Mesodermal cell (in vitro differentiated cells): ENCODE measurements around the gene DHRSX.

Experiments used
- H3K27ac ChIP-seq: 2 replicates; pipeline ENCODE4 v1.7.0; 2013; ENCODE audit warnings: mild to moderate bottlenecking, low read depth, low read length, moderate library complexity; ENCODE audit not compliant: severe bottlenecking
- H3K36me3 ChIP-seq: 2 replicates; pipeline ENCODE4 v1.7.1; 2013; ENCODE audit warnings: mild to moderate bottlenecking, low read length, moderate library complexity; ENCODE audit not compliant: control insufficient read depth, insufficient read depth
- H3K4me1 ChIP-seq: one replicate; pipeline ENCODE4 v1.7.1; 2013; ENCODE audit warnings: mild to moderate bottlenecking, low read length; ENCODE audit not compliant: insufficient read depth, control insufficient read depth, poor library complexity, severe bottlenecking
- H3K4me3 ChIP-seq: 2 replicates; pipeline ENCODE4 v1.7.0; 2013; ENCODE audit warnings: low read length, control low read depth, mild to moderate bottlenecking; ENCODE audit not compliant: insufficient read depth, poor library complexity, severe bottlenecking; ENCODE audit errors: extremely low read depth
- H3K9me3 ChIP-seq: 2 replicates; pipeline ENCODE4 v1.7.1; 2013; ENCODE audit warnings: mild to moderate bottlenecking, low read length, moderate library complexity; ENCODE audit not compliant: control insufficient read depth
- WGBS, 2 experiments: methylation state at CpG; one replicate each; pipeline ENCODE4 v1.1.5; 2013; ENCODE audit warnings: missing lambda C conversion rate in 2 of 2; ENCODE audit not compliant: insufficient coverage in 2 of 2; 5-methylcytosine and 5-hydroxymethylcytosine counted together

Gene DHRSX

DNA sequence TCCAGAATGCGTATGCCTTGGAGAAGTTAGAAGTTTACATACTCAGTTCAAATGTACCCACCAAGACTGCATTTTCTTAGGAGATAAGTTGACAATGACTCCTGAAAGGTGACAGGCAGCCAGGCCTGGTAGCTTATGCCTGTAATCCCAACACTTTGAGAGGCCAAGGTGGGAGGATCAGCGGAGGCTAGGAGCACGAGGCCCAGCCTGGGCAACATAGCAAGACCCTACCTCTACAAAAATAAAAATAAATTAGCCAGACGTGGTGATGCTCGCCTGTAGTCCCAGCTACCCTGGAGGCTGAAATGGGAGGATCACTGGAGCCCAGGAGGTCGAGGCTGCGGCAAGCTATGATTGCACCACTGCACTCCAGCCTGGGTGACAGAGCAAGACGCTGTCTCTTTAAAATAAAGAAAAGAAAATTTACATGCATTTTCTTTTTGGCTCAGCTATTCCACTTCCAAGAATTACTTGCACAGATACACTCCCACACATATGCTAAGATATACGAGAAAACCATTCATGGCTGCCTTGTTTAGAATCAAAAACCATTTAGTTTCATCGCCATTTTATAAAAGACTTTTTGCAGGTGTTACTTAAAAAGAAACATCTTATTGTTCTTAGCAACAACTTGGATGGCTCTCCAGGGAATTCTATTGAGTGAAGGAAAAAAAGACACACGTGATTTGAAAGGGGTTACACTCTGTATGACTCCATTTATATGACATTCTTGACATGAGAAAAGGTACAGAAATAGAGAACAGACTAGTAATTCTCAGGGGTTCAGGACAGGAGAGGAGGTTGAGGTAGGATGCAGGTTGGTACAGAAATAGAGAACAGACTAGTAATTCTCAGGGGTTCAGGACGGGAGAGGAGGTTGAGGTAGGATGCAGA is 66.3 kb downstream of the DHRSX start:
- no peak overlapping the region for H3K4me3 ChIP-seq
- peaks cover 4% of the 10 kb centered on the region for H3K9me3 ChIP-seq
- H3K27ac ChIP-seq: no peak overlapping the region
- WGBS, 2 experiments: 95 to 98% methylated on average over 5 to 8 of the region's 12 CpGs
- H3K4me1 ChIP-seq: no peaks in the 10 kb centered on the region
- H3K36me3 ChIP-seq: peaks cover 27% of the 10 kb centered on the region

DNA sequence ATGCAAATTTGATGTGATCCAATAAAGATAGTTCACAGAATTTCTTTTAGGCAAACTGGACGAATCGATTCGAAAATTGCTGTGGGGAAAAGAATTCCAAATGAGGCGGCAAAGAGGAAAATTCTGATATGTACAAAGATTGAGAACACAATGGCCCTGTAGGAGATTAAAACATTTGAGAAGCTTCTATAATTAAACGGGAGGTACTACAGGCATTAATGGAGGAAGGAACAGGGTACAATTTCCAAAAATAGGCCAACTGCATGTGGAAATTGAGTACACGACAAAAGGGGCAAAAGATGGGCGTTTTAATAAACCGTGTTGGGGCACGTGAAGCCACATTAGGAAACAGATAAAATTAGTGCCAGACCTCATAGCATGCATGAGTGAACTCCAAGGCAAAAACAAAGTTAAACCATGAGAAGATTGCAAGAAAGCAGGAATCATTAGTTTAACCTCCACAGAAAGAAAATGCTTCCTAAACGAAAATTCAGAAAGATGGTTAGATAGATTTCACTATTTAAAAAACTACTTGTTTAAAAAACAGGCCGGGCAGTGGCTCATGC is 68.4 kb downstream of the DHRSX start:
- 91 to 96% methylated on average over 9 of the region's 11 CpGs for WGBS, 2 experiments
- Histone ChIP-seq H3K27ac (no peak overlapping the region), H3K36me3 (peaks cover 25% of the 10 kb centered on the region), H3K4me1 (no peaks in the 10 kb centered on the region), H3K4me3 (no peak overlapping the region), H3K9me3 (no peaks in the 10 kb centered on the region)

DNA sequence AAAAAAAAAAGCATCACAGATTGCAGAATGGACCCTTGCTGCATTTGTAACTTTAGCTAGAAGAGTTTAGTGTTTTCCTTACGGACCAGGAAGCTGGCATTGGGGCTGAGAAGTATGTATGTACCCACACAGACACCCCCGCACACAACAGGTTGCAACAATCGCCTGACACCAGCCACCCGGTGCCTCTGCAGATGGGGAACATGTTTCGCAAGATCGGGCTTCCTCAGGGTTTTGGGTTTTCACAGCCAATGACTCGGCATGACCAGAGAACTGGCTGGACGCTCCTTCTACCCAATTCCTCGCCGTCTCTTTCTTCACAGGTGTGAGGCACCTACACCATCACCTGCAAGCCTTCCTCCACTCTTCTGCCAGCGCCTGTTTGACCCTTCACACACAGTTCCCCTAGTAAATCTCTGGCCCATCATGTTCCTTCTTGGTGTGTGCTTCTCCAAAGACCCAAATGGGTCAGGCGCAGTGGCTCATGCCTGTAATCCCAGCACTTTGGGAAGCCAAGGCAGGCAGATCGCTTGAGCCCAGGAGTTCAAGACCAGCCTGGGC is 70.4 kb downstream of the DHRSX start:
- Histone ChIP-seq H3K27ac (no peak overlapping the region), H3K36me3 (peaks cover 32% of the 10 kb centered on the region), H3K4me1 (no peaks in the 10 kb centered on the region), H3K4me3 (no peak overlapping the region), H3K9me3 (no peaks in the 10 kb centered on the region)
- WGBS, 2 experiments: 89 to 96% methylated on average over 10 to 11 of the region's 13 CpGs

DNA sequence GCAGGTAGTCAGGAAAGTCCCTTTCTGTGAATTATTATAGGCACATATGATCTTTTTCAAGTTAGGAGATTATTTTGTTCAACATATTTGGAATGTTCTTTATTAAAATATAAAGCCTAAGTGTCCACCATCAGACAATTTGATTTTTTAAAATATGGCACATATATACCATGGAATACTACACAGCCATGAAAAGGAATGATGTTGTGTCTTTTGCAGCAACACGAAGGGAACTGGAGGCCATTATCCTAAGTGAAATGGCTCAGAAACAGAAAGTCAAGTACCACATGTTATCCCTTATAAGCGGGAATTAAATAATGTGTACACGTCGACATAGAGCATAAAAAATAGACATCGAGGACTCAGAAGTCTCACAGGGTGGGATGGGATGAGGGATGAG is 73.0 kb downstream of the DHRSX start:
- peaks cover 3% of the 10 kb centered on the region for H3K4me1 ChIP-seq
- H3K4me3 ChIP-seq: no peak overlapping the region
- no peak overlapping the region for H3K27ac ChIP-seq
- H3K36me3 ChIP-seq: peaks cover 28% of the 10 kb centered on the region
- no peaks in the 10 kb centered on the region for H3K9me3 ChIP-seq
- WGBS, 2 experiments: 100% methylated on average over 2 of the region's 5 CpGs; no CpG with 5 or more reads in 1 of the 2 experiments

DNA sequence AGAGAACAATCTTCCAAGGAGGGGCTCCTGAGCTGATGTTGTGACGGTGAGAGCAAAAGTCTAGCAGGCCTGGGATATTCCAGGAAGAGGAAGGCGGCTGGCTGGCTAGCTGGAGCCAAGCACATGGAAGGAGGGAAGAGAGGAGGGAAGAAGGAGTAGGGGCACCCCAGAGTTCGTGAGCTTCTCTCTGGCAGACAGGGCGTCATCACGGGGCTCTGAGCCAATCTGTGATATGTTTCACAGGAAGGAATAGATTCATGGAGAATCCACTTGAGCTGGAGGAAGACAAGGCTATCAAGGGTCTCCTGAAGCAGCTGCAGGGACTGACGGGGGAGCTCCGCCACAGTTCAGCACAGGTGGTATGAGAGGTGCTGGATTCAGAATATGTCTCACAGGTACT is 73.6 kb downstream of the DHRSX start:
- Histone ChIP-seq H3K9me3 (no peaks in the 10 kb centered on the region), H3K4me3 (no peak overlapping the region), H3K4me1 (peaks cover 3% of the 10 kb centered on the region), H3K27ac (no peak overlapping the region), H3K36me3 (peaks cover 28% of the 10 kb centered on the region)
- 97 to 100% methylated on average over 5 to 7 of the region's 7 CpGs for WGBS, 2 experiments

DNA sequence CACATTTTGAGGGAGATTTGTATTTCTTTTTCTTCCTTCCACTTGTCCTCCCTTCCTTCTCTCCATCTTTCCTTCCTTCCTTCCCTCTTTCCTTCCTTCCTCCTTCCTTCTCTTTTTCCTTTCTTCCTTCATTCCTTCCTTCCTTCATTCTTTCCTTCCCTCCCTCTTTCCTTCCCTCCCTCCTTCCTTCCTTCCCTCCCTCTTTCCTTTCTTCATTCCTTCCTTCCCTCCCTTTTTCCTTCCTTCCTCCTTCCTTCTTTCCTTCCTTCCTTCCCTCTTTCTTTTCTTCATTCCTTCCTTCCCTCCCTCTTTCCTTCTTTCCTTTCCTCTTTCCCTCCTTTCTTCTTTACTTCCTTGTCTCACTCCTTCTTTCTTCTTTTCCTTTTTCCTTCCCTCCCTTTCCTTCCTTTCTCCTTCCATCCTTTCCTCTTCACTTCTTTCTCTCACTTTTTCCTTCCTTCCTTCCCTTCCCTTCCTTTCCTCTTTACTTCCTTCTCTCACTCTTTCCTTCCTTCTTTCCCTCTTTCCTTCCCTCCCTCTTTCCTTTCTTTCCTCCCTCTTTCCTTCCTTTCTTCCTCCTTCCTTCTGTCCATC is 74.4 kb downstream of the DHRSX start:
- Histone ChIP-seq H3K4me3 (no peak overlapping the region), H3K27ac (no peak overlapping the region), H3K4me1 (peaks cover 3% of the 10 kb centered on the region), H3K9me3 (no peaks in the 10 kb centered on the region), H3K36me3 (peaks cover 33% of the 10 kb centered on the region)

DNA sequence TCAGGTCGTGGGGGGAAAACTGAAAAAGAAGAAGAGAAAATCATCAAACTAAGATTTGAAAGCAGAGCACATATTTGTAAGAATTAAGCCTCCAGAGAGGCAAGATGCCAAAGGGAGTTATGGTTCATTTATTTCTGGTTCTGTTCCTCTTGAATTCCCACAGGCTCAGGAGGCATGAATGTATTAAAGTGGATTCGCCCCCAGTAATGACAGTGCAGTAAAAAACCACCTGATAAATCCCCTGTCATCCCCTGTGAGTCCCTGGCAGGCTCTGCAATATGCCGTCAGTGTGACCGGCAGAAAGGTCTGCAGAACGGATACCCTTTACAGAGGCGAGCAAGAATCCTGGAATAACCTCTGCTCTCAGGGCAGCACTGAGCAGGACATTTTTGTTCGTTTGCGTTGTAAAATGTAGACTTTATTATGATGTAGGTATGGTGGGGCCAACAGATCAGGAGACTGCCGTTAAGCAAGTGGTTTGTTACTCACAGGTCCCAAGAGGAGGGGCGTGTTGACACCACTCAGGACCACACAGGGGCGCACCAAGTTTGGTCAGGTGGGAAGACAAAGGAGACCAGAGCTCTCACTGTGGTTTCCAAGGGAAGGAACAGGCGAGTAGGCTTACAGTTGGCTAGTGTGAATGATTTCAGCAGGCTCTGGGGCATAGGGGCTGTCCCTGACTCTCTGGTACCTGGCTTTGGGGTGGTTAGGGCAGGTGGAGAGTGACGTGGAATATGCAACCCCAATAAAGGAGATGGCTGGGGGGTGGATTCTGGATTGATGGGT is 75.3 kb downstream of the DHRSX start:
- peaks cover 3% of the 10 kb centered on the region for H3K4me1 ChIP-seq
- H3K4me3 ChIP-seq: no peak overlapping the region
- no peaks in the 10 kb centered on the region for H3K9me3 ChIP-seq
- H3K27ac ChIP-seq: no peak overlapping the region
- 90 to 93% methylated on average over 12 to 13 of the region's 13 CpGs for WGBS, 2 experiments
- H3K36me3 ChIP-seq: peaks cover 37% of the 10 kb centered on the region

DNA sequence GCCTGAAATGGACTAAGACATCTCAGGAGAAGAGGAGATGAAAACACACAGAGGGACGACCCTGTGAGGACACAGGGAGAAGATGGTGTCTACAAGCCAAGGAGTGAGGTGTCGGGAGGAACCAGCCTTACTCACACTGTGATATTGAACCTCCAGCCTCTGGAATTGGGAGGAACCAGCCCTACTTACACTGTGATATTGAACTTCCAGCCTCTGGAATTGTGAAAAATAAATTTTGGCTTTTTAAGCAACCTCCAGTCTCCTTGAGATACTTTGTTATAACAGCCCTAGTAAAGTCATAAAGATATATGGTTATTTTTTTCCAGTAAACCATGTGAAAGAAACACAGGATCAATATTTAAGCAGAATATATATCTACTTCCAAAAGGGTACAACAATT is 76.5 kb downstream of the DHRSX start:
- WGBS, 2 experiments: 79 to 90% methylated on average over 2 of the region's 2 CpGs
- Histone ChIP-seq H3K4me1 (peaks cover 3% of the 10 kb centered on the region), H3K36me3 (peaks cover 37% of the 10 kb centered on the region), H3K27ac (no peak overlapping the region), H3K4me3 (no peak overlapping the region), H3K9me3 (no peaks in the 10 kb centered on the region)

DNA sequence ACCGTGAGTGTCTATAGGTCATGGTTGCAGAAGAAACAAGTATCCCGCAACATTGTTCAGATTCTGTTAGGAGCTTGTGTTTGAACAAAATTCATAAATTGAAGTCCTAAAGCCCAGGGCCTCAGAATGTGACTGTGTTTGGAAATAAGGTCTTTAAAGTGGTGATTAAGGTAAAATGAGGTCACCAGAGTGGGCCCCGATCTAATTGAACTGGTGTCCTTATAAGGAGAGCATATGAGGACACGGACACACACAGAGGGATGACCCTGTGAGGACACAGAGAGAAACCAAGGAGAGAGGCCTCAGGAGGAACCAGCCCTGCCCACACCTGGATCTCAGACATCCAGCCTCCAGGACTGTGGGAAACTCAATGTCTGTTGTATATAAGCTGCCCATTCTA is 76.9 kb downstream of the DHRSX start:
- H3K9me3 ChIP-seq: no peaks in the 10 kb centered on the region
- WGBS, 2 experiments: 69 to 80% methylated on average over 3 to 4 of the region's 4 CpGs
- peaks cover 36% of the 10 kb centered on the region for H3K36me3 ChIP-seq
- peaks cover 3% of the 10 kb centered on the region for H3K4me1 ChIP-seq
- no peak overlapping the region for H3K27ac ChIP-seq
- no peak overlapping the region for H3K4me3 ChIP-seq

DNA sequence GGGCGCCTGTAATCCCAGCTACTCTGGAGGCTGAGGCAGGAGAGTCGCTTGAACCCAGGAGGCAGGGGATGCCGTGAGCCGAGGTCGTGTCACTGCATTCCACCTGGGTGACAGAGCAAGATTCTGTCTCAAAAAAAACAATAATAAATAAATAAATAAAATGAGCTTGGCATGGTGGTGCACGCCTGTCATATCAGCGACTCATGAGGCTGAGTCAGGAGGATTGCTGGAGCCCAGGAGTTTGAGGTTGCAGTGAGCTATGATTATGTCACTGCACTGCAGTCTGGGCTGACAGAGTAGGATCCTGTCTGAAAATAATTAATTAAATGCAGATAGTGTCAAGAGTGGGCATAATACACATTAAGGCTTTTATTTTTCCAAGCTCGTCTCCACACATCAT is 77.5 kb downstream of the DHRSX start:
- H3K27ac ChIP-seq: no peak overlapping the region
- WGBS, 2 experiments: 85 to 87% methylated on average over 3 to 7 of the region's 8 CpGs
- H3K4me3 ChIP-seq: no peak overlapping the region
- H3K4me1 ChIP-seq: peaks cover 3% of the 10 kb centered on the region
- H3K36me3 ChIP-seq: peaks cover 38% of the 10 kb centered on the region
- no peaks in the 10 kb centered on the region for H3K9me3 ChIP-seq
